HG03432 (cell line): ENCODE data around the gene RNF144B.
"Not testable (repeated sequence)": the region's sequence is repeated elsewhere in the genome, so short reads cannot be mapped to it uniquely, and the experiment has no call there.

ENCODE experiments used
- ATAC-seq: cut with Tn5 transposase; IDR thresholded peaks from one replicate; pipeline ENCODE4 v1.9.1; 2021; ENCODE audit warnings: mild to moderate bottlenecking, moderate library complexity; ENCODE audit not compliant: unreplicated experiment

RNF144B gene

GRCh38 chr6:18406955-18407749 is 20.0 kb downstream of the RNF144B start:
- no peak for ATAC-seq

GRCh38 chr6:18409602-18410001 is 22.5 kb downstream of the RNF144B start:
- ATAC-seq = not testable (repeated sequence)

- ATAC-seq = no peak
Measured at GRCh38 chr6:18410412-18410811, 23.3 kb downstream of the RNF144B start.

- no peak for ATAC-seq
Measured at GRCh38 chr6:18412068-18412467, 24.9 kb downstream of the RNF144B start.

- ATAC-seq = no peak
Measured at GRCh38 chr6:18412644-18413043, 25.5 kb downstream of the RNF144B start.

GRCh38 chr6:18413381-18413780 is 26.2 kb downstream of the RNF144B start:
- no peak for ATAC-seq

- ATAC-seq = no peak
Measured at GRCh38 chr6:18414116-18414515, 27.0 kb downstream of the RNF144B start.

GRCh38 chr6:18415207-18415606 is 28.1 kb downstream of the RNF144B start:
- ATAC-seq = no peak

- ATAC-seq = no peak
Measured at GRCh38 chr6:18415671-18416340, 28.7 kb downstream of the RNF144B start.

GRCh38 chr6:18416341-18416679 is 29.2 kb downstream of the RNF144B start:
- ATAC-seq = no peak

GRCh38 chr6:18420328-18420727 is 33.2 kb downstream of the RNF144B start:
- ATAC-seq = no peak

GRCh38 chr6:18422136-18422535 is 35.0 kb downstream of the RNF144B start:
- no peak for ATAC-seq

- no peak for ATAC-seq
Measured at GRCh38 chr6:18423426-18423825, 36.3 kb downstream of the RNF144B start.

- ATAC-seq = no peak
Measured at GRCh38 chr6:18424201-18424600, 37.1 kb downstream of the RNF144B start.

- no peak for ATAC-seq
Measured at GRCh38 chr6:18425218-18425617, 38.1 kb downstream of the RNF144B start.

- no peak for ATAC-seq
Measured at GRCh38 chr6:18427296-18427695, 40.1 kb downstream of the RNF144B start.

- no peak for ATAC-seq
Measured at GRCh38 chr6:18429655-18430297, 42.6 kb downstream of the RNF144B start.

GRCh38 chr6:18431581-18431980 is 44.4 kb downstream of the RNF144B start:
- ATAC-seq = no peak

- ATAC-seq = no peak
Measured at GRCh38 chr6:18432180-18432579, 45.0 kb downstream of the RNF144B start.

GRCh38 chr6:18432619-18433018 is 45.5 kb downstream of the RNF144B start:
- ATAC-seq = no peak

GRCh38 chr6:18433059-18433458 is 45.9 kb downstream of the RNF144B start:
- no peak for ATAC-seq

- no peak for ATAC-seq
Measured at GRCh38 chr6:18436341-18436740, 49.2 kb downstream of the RNF144B start.
